Measurements from ENCODE around the gene RNF186. TPM values are rescaled to one million over a fixed set of nuclear protein-coding genes. Genes with fewer than 3 reads are reported as not detected.

Gene RNF186
- total and polyA plus RNA-seq, 2 of the 13 experiments (the other 11 are each of a cell fraction or from before 2014, with no cell fraction given): 0.07 to 0.20 TPM

DNA sequence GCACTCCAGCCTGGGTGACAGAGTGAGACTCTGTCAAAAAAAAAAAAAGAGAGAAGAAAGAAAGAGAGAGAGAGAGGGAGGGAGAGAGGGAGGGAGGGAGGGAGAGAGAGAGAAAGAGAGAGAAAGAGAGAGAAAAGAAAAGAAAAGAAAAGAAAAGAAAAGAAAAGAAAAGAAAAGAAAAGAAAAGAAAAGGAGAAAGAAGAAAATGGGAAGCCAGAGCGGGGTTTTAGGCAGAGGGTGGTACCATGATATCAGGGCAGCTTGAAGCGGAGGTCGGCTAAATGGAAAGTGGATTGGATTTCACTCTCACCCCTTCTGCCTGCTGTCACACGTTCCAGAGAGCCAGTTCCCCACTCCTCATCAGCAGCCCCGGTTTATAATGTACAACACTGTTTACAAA, 17.3 kb downstream of the RNF186 start (continued):
- TF ChIP-seq ZNF777 (CRISPR knock-in tag; IDR thresholded peaks at IDR 0.05): no peak
- TF ChIP-seq REPIN1 (CRISPR knock-in tag; IDR thresholded peaks at IDR 0.05; ENCODE audit: borderline replicate concordance, low read depth): no peak
- TF ChIP-seq, protein P1, sequence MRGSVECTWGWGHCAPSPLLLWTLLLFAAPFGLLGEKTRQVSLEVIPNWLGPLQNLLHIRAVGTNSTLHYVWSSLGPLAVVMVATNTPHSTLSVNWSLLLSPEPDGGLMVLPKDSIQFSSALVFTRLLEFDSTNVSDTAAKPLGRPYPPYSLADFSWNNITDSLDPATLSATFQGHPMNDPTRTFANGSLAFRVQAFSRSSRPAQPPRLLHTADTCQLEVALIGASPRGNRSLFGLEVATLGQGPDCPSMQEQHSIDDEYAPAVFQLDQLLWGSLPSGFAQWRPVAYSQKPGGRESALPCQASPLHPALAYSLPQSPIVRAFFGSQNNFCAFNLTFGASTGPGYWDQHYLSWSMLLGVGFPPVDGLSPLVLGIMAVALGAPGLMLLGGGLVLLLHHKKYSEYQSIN (CRISPR knock-in tag; IDR thresholded peaks at IDR 0.05; ENCODE audit: borderline replicate concordance): no peak
- no peak for TF ChIP-seq ZNF558 (CRISPR knock-in tag; IDR thresholded peaks at IDR 0.05; ENCODE audit: borderline replicate concordance)
- no peak for TF ChIP-seq FOXC1 (CRISPR knock-in tag; IDR thresholded peaks at IDR 0.05; ENCODE audit: borderline replicate concordance)
- no peak for TF ChIP-seq ZBTB8A (CRISPR knock-in tag; IDR thresholded peaks at IDR 0.05; ENCODE audit: borderline replicate concordance, low read depth)
- TF ChIP-seq, protein P2, sequence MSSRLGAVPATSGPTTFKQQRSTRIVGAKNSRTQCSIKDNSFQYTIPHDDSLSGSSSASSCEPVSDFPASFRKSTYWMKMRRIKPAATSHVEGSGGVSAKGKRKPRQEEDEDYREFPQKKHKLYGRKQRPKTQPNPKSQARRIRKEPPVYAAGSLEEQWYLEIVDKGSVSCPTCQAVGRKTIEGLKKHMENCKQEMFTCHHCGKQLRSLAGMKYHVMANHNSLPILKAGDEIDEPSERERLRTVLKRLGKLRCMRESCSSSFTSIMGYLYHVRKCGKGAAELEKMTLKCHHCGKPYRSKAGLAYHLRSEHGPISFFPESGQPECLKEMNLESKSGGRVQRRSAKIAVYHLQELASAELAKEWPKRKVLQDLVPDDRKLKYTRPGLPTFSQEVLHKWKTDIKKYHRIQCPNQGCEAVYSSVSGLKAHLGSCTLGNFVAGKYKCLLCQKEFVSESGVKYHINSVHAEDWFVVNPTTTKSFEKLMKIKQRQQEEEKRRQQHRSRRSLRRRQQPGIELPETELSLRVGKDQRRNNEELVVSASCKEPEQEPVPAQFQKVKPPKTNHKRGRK (CRISPR knock-in tag; IDR thresholded peaks at IDR 0.05): no peak
- TF ChIP-seq, protein P3, sequence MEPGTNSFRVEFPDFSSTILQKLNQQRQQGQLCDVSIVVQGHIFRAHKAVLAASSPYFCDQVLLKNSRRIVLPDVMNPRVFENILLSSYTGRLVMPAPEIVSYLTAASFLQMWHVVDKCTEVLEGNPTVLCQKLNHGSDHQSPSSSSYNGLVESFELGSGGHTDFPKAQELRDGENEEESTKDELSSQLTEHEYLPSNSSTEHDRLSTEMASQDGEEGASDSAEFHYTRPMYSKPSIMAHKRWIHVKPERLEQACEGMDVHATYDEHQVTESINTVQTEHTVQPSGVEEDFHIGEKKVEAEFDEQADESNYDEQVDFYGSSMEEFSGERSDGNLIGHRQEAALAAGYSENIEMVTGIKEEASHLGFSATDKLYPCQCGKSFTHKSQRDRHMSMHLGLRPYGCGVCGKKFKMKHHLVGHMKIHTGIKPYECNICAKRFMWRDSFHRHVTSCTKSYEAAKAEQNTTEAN (CRISPR knock-in tag; conservative IDR thresholded peaks at IDR 0.05): no peak

DNA sequence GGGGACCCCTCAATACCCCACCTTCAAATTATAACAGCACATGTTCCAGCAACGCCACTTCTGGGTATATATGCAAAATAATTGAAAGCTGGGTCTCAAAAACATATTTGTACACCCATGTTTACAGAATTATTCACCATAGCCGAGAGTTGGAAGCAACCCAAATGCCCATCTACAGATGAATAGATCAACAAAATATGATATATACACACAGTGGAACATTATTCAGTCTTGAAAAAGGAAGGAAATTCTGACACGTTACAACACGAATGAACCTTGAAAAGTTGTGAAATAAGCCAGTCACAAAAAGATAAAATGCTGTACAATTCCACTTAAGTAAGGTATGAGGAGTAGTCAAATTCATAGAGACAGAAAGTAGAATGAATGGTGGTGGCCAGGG, 20.5 kb downstream of the RNF186 start:
- no peak overlapping the region for H3K9ac ChIP-seq (ENCODE audit: insufficient read depth, low read depth, low read length)
- no peak for ATAC-seq
- DNase-seq (ENCODE audit: low spot score): no peak
- 92% methylated on average over 4 of the region's 4 CpGs for WGBS (ENCODE audit: low lambda C conversion rate)
- H3K4me2 ChIP-seq (ENCODE audit: low read depth, low read length): no peak overlapping the region
- intact Hi-C loops (cut with micrococcal nuclease; ENCODE audit: unreplicated experiment) (no loop called here), in situ Hi-C loops (cut with HindIII; ENCODE audit: extremely low pct_ligation_motif_present, low pct_unique_long_range_greater_than_20kb) (no loop called here)
- ChIA-PET CTCF (ENCODE audit: low intra/inter-chr PET ratio, low total read pairs) (no interaction called here), POLR2A (no interaction called here)
- no peaks in the 10 kb centered on the region for H3K27me3 ChIP-seq (ENCODE audit: control insufficient read depth in 1 of 2, insufficient read depth in 2 of 2, low read length in 2 of 2)
- no peaks in the 10 kb centered on the region for H3K9me3 ChIP-seq (ENCODE audit: low read length)
- H3K4me1 ChIP-seq (ENCODE audit: insufficient read depth, low read length): peaks cover 32% of the 10 kb centered on the region
- no peaks in the 10 kb centered on the region for H3K36me3 ChIP-seq (replicated peaks in 1 of 2; ENCODE audit: control insufficient read depth in 1 of 2, insufficient read depth in 2 of 2, low read length in 2 of 2)
- no peaks in the 10 kb centered on the region for H4K20me1 ChIP-seq (ENCODE audit: insufficient read depth, low read length)
- no peaks in the 10 kb centered on the region for H3K79me2 ChIP-seq (ENCODE audit: insufficient read depth, low read length)
- TF ChIP-seq KDM6A (CRISPR knock-in tag; IDR thresholded peaks at IDR 0.05; ENCODE audit: low read depth) (no peak), ZNF790 (CRISPR knock-in tag; IDR thresholded peaks at IDR 0.05; ENCODE audit: borderline replicate concordance) (no peak), SRSF4 (IDR thresholded peaks at IDR 0.05; ENCODE audit: low read depth, low read length, poor library complexity, severe bottlenecking) (no peak), XBP1 (CRISPR knock-in tag; IDR thresholded peaks at IDR 0.05) (no peak), PHF21A (CRISPR knock-in tag; IDR thresholded peaks at IDR 0.05) (no peak), ZNF333 (CRISPR knock-in tag; IDR thresholded peaks at IDR 0.05; ENCODE audit: borderline replicate concordance) (no peak), TEAD3 (CRISPR knock-in tag; optimal IDR thresholded peaks at IDR 0.05; ENCODE audit: borderline replicate concordance) (no peak), ZNF724P (CRISPR knock-in tag; IDR thresholded peaks at IDR 0.05; ENCODE audit: borderline replicate concordance) (no peak)
- TF ChIP-seq, protein P4, sequence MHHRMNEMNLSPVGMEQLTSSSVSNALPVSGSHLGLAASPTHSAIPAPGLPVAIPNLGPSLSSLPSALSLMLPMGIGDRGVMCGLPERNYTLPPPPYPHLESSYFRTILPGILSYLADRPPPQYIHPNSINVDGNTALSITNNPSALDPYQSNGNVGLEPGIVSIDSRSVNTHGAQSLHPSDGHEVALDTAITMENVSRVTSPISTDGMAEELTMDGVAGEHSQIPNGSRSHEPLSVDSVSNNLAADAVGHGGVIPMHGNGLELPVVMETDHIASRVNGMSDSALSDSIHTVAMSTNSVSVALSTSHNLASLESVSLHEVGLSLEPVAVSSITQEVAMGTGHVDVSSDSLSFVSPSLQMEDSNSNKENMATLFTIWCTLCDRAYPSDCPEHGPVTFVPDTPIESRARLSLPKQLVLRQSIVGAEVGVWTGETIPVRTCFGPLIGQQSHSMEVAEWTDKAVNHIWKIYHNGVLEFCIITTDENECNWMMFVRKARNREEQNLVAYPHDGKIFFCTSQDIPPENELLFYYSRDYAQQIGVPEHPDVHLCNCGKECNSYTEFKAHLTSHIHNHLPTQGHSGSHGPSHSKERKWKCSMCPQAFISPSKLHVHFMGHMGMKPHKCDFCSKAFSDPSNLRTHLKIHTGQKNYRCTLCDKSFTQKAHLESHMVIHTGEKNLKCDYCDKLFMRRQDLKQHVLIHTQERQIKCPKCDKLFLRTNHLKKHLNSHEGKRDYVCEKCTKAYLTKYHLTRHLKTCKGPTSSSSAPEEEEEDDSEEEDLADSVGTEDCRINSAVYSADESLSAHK (CRISPR knock-in tag; IDR thresholded peaks at IDR 0.05; ENCODE audit: borderline replicate concordance): no peak
- no peak overlapping the region for H3K27ac ChIP-seq (ENCODE audit: extremely low read length, insufficient read depth, low read length)
- H3K4me3 ChIP-seq (replicated peaks in 1 of 3; ENCODE audit: insufficient read depth in 1 of 3, low read depth in 2 of 3, low read length in 3 of 3): no peak overlapping the region
- no TSS peak for BruUV-seq (replicated peaks)
- H2AFZ ChIP-seq (ENCODE audit: low read length): no peak overlapping the region
- FAIRE-seq: no peak

All from HepG2 (cell line).